GM12891 (cell line): ENCODE results near the gene KDM4B.
"Not testable (repeated sequence)": the region's sequence is repeated elsewhere in the genome, so short reads cannot be mapped to it uniquely, and the experiment has no call there.

Source experiments
- DNase-seq: peaks from one replicate; pipeline ENCODE4 v3.0.0; 2011; ENCODE audit warnings: low spot score; ENCODE audit not compliant: insufficient read length
- FAIRE-seq: peaks from 2 replicates; lab custom pipeline; 2011; peaks lifted over from hg19 to GRCh38; lab: Jason Lieb, UNC
- PAX5 ChIP-seq: IDR thresholded peaks from 2 replicates; pipeline ENCODE4 v1.6.1; 2011; ENCODE audit warnings: low read length, moderate library complexity, mild to moderate bottlenecking; ENCODE audit not compliant: insufficient read depth, severe bottlenecking
- POLR2A ChIP-seq: IDR thresholded peaks from 2 replicates; pipeline ENCODE4 v1.6.1; 2011; ENCODE audit warnings: low read depth, low read length, control low read depth
- POLR2AphosphoS5 ChIP-seq: IDR thresholded peaks from 2 replicates; pipeline ENCODE4 v1.6.1; 2011; ENCODE audit warnings: low read depth, low read length, control low read depth
- POU2F2 ChIP-seq: IDR thresholded peaks from 2 replicates; pipeline ENCODE4 v1.6.1; 2011; ENCODE audit warnings: low read depth, mild to moderate bottlenecking, control low read depth, low read length, moderate library complexity
- SPI1 ChIP-seq: IDR thresholded peaks from 2 replicates; pipeline ENCODE4 v1.6.1; 2011; ENCODE audit warnings: low read depth, low read length, control low read depth
- TAF1 ChIP-seq: IDR thresholded peaks from 2 replicates; pipeline ENCODE4 v1.6.1; 2011; ENCODE audit warnings: low read depth, low read length, control low read depth

The KDM4B gene

DNA sequence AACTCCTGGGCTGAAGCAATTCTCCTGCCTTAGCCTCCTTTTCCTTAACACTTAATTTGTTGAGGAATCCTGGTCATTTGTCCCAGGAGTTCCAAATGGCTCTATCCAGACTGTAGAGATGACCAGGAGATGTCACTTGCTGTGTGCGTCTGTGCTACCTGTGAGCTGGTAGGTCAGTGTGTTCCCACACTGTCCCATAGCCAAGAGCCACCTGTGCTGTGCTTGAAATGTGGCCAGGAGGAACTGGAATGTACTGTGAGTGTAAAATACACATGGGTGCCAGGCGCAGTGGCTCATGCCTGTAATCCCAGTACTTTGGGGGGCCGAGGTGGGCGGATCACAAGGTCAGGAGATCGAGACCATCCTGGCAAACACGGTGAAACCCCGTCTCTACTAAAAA lies 29.4 kb upstream of the KDM4B start:
- FAIRE-seq: no peak
- DNase-seq: no peak
- TF ChIP-seq POU2F2 (no peak), TAF1 (no peak), POLR2AphosphoS5 (no peak), PAX5 (no peak), POLR2A (no peak), SPI1 (no peak)

DNA sequence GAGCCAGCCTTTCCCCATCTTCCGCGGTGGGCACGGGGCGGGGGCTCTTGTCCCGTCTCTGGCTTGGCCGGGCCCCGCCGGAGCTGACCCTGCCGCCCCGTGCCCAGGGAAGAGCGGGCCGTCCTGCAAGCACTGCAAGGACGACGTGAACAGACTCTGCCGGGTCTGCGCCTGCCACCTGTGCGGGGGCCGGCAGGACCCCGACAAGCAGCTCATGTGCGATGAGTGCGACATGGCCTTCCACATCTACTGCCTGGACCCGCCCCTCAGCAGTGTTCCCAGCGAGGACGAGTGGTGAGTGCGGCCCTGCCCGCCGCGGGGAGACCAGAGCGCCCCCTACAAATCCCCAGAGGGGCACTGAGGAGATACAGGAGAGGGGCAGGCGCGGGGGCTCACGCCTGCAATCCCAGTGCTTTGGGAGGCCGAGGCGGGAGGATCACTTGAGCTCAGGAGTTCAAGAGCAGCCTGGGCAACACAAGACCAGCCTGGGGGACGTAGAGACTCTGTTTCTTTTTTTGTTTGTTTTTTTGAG lies 27.2 kb upstream of the KDM4B start:
- DNase-seq, FAIRE-seq: not testable (repeated sequence)

DNA sequence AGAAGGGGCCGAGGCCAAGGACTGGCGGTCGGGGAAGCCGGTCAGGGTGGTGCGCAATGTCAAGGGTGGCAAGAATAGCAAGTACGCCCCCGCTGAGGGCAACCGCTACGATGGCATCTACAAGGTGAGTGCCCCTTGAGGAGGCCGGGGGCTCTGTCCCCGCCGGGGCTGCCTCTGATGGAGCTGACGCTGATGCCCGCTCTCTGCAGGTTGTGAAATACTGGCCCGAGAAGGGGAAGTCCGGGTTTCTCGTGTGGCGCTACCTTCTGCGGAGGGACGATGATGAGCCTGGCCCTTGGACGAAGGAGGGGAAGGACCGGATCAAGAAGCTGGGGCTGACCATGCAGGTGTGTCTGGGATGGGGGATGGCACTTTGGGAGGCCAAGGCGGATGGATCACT lies 18.3 kb upstream of the KDM4B start:
- FAIRE-seq, DNase-seq: not testable (repeated sequence)

DNA sequence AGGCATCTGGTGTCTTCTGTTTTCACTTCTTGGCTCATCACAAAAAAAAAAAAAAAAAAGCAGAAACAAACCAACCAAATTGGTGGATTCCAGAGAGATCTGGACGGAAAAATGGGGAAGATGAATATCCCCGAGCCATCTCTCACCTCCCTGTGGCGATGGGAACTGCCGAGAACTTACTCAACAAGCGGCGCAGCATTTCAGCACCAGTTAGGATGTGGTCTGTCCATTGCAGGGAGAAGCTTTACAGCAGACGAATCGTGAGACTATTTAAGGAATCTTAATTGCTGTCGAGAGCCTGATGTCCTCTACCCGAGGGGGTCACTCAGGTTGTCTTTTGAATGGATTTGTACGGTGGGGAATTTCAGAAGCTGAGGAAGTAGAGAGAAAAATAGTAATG lies 17.3 kb upstream of the KDM4B start:
- FAIRE-seq (no peak), DNase-seq (no peak)
- TF ChIP-seq SPI1 (no peak), POLR2AphosphoS5 (no peak), TAF1 (no peak), POLR2A (no peak), POU2F2 (no peak), PAX5 (no peak)

DNA sequence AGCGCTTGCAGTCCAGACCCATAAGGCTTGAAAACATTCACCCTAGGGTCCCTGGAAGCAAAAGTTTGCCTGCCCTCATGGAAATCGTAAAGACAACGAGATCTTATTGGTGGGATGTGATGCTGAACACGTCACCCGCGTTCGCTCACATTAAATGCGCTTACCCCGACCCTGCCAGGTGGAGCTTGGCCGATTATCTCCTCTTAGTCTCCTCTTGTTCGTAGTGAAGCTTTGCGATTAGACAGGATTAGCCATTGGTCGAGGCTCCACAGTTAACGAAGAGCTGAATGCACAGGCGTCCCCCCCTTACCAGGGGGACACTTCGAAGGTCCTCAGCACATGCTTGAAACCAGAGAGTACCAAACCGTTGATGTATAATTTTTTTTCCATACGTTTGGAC lies 16.0 kb upstream of the KDM4B start:
- TF ChIP-seq POU2F2: no peak
- FAIRE-seq (no peak), DNase-seq (no peak)

DNA sequence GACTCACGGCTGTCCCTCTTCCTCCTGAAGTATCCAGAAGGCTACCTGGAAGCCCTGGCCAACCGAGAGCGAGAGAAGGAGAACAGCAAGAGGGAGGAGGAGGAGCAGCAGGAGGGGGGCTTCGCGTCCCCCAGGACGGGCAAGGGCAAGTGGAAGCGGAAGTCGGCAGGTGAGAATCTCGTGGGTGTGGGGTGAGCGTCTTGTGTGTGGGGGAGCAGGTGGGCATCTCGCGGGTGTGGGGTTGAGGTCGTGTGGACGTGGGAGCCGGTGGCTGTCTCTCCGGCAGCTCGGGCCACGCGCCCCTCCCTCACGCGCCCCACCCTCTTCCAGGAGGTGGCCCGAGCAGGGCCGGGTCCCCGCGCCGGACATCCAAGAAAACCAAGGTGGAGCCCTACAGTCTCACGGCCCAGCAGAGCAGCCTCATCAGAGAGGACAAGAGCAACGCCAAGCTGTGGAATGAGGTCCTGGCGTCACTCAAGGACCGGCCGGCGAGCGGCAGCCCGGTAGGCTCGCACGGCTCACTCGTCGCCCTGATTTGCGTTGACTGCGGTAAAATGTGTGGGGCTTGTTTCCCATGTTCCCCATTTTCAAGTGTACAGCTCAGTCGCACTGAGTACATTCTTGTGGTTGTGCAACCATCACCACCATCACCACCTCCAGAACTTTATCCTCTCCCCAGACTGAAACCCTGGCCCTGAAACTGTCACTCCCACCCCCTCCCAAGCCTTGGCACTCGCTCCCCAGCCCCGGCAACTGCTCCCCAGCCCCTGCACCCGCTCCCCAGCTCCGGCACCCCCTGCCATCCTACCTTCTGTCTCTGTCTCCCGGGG lies 14.4 kb upstream of the KDM4B start:
- not testable (repeated sequence) for FAIRE-seq, DNase-seq

DNA sequence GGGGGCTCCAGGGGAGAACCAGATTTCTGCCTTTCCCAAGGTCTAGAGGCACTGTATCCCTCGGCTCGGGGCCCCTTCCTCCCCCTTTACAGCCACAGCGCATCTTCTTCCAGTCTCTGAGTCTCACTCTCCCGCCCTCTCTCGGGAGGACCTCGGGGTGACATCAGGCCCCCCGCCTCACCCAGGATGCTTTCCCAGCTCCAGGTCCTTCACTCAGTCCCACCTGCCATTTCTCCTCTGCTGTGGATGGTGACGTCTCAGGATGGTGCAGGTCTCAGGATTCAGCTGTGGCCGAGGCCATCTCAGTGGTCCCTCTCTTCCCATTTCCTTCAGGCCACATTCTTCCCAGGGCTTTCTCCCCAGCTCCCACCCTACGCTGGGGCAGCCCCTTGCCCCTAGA lies 13.6 kb upstream of the KDM4B start:
- no peak for TF ChIP-seq POLR2AphosphoS5
- TF ChIP-seq PAX5: no peak
- no peak for TF ChIP-seq POU2F2
- TF ChIP-seq POLR2A: no peak
- no peak for TF ChIP-seq TAF1
- TF ChIP-seq SPI1: no peak
- no peak for FAIRE-seq
- no peak for DNase-seq

DNA sequence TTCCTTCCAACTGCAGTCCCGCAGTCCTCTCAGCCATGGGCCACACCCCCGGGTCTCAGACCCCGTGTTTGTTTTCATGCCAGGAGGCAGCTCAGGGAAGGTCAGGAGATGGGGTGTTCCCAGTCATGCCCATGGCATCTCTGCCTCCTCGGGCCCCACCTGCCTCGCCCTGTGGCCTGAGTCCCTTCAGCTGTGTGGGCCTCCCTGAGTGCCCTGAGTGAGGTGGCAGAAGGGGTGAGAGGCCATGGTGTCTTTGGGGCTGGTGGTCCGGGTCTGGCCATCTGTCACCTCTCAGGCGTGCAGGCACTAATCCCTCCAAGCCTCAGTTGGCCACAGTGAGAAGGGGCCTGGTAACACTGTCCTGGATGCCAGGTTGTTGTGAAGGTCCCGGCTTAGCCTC lies 10.9 kb upstream of the KDM4B start:
- no peak for FAIRE-seq

DNA sequence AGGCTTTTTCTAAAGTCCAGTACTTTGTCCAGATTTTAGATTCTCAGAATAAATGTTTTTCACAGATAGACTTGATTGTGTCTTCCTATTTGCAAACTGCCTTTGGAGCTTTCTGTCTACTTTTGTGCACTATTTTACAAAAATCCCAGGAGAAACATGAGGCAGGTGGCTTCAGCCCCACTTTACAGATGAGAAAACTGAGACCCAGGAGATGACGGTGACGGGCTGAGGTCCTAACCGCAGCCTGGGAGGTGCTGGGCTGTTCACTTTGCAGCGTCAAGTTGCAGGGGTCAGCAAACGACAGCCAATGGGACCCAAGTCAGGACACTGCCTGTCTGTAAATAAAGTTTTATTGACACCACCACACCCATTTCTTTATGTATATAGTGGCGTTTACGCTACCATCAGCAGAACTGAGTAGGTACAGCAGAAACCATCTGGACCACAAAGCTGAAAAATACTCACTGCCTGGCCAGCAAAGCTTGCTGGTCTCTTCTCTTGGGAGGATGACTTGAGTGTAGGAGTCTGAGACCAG lies 6.8 kb upstream of the KDM4B start:
- DNase-seq (no peak), FAIRE-seq (no peak)
- TF ChIP-seq PAX5 (no peak), SPI1 (no peak), POU2F2 (no peak), TAF1 (no peak), POLR2AphosphoS5 (no peak), POLR2A (no peak)

More for the DNA sequence above, 10.9 kb upstream of the KDM4B start:
- no peak for DNase-seq
- TF ChIP-seq TAF1 (no peak), PAX5 (no peak)

DNA sequence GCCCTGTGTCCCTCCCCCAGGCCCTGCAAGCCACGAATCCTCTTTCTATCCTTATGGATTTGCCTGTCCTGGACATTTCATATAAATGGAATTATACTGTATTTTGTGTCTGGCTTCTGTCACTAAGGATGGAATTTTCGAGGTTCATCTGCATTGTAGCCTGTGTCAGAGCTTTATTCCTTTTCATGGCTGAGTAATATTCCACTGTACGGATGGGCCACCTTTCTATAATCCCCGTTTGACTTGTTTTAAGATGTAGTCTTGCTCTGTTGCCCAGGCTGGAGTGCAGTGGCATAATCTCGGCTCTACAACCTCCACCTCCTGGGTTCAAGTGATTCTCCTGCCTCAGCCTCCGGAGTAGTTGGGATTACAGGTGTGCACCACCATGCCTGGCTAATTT lies 3.9 kb upstream of the KDM4B start:
- no peak for TF ChIP-seq PAX5
- no peak for TF ChIP-seq POU2F2
- TF ChIP-seq POLR2AphosphoS5: no peak
- no peak for TF ChIP-seq TAF1
- no peak for TF ChIP-seq POLR2A
- TF ChIP-seq SPI1: no peak
- DNase-seq: no peak

DNA sequence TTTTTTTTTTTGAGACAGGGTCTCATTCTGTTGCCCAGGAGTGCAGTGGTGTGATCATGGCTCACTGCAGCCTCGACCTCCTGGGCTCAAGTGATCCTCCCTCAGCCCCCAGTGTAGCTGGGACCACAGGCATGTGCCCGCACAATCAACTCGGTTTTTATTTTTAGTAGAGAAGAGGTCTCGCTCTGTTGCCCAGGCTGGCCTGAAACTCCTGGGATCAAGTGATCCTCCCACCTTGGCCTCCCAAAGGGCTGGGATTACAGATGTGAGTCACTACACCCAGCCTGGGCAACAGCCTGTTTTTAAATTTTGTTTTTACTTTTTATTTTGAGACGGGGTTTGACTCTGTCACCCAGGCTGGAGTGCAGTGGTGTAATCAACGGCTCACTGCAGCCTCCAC lies 2.3 kb upstream of the KDM4B start:
- DNase-seq (no peak), FAIRE-seq (no peak)
- TF ChIP-seq POLR2A: no peak

More for the DNA sequence above, 3.9 kb upstream of the KDM4B start:
- no peak for FAIRE-seq
